NCI-H1092 (cell line): ENCODE data around the gene RHBDD3.
A peak's percentile ranks its signal among the peaks of the same experiment; 100 is the strongest.

Experiments used
- DNase-seq: peaks from one replicate; lab custom pipeline; 2025; lab: John Stamatoyannopoulos, UW

RHBDD3 gene

DNA sequence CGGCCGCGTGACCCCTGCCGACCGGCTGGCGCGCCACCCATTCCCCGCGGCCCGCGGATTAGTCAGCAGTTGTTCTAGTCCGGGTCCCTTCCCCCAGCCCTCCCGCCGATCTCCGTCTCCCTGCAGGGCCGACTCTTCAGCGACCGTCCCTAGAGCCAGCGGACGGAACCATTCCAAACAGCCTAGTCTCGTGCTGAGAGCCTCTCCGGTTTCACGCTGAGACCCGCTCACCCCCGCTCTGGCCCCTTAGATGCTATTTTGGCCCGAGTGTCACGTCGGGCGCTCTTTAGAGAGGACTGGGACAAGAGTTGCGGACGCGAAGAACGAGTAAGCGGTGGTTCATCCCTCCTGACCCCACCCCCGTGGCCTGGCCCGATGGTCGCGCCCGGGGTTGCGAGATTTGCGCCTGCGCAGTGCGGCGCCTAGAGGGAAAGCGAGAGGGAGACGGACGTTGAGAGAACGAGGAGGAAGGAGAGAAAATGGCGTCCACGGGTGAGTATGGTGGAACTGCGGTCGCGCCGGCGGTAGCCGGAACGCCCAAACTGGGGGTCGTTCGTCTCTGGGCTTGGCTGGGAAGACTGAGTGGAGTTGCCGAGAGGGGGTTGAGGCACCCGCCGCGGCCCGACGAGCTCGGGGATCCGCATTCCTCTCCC, at the start of gene RHBDD3, which contains the start of gene EWSR1:
RHBDD3 (minus strand) TSS at position 124 of the 653 bp plus-strand sequence. CDS start 2,355 bp downstream, outside the sequence.
EWSR1 (plus strand) TSS at position 411 of the 653 bp plus-strand sequence; CDS start at position 480, 69 bp downstream.
- peak; percentile 92 for DNase-seq

DNA sequence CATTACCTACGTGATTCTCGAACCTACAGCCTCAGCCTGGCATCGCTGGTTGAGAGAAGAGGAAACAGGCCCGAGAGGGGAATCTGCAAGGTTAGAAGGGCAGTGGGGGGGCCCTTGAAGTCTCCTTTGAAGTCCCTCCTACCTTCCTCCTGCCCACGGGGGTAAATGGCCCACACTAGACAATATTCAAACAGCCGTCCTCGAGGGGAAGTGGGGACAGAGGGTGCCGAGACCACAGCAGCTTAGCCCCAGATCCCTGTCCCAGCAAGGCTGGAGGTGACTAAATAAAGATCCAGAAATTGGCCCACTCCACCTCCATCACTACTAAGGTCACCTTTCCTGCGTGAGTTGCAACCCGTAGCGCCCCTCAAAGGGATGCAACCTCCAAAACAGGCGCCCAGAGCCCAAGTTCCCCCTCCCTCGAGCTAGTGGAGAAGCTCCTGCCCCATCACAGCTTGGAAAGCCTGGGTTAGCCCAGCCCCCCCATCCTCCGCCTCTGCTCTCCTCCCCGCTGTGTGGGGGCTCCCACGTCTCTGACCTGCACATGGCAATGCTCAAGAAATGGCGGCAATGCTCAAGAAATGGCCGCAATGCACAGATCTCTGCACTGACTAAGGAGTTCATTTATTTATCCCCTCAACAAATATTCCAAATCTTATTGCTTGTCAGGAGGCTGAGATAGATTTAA, 48.5 kb upstream of the RHBDD3 start:
- no peak for DNase-seq

DNA sequence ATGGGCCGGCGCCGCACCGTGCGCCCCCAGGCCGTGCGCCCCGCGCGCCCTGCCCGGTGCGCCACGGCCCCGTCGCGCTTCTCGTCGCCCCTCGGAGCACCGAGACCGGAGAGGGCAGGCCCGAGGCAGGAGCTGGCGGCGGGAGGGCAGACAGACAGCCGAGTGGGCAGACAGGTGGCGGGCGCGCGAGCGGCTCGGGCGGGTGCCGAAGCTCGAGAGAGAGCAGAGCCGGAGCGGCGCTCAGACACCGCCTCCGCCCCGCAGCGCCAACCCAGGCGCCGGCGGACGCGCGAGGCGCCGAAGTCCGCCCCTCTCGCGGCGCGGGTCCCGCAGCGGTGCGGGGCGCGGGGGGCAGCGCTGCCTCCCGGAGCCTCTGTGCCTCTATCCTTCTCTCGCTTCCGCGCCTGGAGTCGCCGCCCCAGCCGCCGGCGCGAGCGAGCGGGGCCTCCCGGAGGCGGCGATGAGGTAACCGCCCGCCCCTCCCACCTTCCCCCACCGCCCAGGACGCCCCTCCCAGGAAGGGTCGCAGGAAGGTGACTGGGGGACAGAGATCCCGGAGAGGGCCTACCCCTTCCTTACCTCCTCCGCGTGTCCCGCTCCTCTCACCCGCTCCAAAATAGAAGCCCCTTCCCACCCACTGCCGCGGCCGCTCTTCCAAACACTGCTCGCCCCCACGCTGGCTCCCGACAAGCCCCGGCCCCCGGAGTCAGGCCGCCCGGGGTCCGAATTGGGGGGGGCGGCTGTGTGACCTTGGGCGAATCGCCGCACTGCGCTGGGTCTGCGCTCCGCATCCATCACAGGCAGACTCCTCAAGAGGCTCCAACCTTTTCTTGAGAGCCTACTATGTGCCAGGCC, 47.7 kb upstream of the RHBDD3 start, which contains the start of gene RASL10A:
RASL10A (minus strand) TSS at position 412 of the 855 bp plus-strand sequence. CDS start 451 bp downstream, outside the sequence.
- DNase-seq = no peak

DNA sequence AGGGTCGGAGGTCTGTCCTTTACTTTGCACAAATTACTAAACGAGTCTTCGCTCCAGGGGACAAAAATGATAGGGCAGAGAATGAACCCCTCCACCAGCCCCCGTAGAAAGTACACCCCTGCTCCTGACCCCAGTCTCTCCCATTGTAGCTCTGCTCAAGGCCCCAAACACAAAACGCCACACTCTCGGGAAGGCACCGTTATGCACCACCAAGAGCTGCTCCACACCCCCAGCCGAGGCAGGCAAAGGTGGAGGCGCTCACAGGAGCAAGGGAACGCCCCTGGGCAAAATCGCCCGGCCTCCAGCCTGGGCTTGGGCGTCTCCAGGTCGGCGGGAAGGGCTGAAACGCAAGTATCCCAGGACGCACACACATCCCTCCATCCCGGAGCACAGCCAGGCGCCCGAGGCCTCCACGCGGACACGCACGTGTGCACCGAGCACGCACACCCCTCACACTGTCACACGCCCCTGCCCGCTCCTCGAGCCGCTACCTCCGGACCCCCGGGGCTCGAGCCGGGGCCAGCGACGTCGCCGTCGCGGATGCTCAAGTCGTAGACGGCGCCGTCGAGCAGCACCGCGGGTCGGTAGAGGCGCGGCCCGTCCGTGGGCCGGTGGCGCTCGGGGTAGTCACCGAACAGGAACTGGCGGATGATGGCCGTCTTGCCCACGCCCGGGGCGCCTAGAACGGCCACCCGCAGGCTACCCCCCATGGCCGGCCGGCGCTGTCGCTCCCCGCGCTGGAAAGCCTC, 46.9 kb upstream of the RHBDD3 start:
- no peak for DNase-seq

DNA sequence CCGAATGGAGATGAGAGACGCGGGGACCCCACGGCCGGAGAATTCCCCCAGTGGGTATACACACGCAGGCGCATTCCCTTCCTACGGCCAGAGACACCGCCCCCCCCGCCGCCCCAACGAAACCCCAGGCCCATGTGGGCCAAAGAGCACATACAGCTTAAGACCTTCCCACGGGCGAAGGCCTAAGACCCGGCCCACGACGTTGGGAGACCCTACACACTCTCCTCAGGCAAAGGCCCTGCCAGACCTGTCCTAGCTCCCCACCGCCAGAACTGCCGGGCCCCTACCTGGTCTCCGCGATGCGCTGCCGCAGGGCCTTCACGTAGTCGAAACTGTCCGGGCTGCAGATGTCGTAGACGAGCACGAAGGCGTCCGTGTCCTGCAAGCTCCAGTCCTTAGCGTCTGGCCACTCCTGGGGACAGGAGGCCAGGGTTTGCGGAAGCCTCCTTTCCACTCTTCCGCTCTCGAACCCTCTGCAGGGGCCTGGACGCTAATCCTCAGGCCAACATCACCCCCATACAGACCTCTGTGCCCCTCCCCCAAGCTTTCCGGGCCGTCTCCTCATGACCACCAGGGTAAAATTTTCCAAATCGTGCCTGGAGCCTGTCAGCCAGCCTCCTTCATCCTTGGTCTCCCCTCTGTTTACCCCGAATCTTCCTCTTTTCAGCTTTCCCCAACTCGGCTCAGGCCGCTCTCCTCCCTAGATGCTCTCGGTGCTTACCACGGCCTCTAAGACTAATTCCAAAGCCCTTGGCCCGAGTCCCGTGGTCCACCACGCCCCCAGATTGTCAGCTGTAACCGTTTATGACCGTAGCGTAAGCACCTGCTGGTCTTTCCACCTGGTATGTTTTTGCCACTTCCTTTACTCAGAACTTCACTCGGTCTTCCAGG, 46.0 kb upstream of the RHBDD3 start:
- no peak for DNase-seq

DNA sequence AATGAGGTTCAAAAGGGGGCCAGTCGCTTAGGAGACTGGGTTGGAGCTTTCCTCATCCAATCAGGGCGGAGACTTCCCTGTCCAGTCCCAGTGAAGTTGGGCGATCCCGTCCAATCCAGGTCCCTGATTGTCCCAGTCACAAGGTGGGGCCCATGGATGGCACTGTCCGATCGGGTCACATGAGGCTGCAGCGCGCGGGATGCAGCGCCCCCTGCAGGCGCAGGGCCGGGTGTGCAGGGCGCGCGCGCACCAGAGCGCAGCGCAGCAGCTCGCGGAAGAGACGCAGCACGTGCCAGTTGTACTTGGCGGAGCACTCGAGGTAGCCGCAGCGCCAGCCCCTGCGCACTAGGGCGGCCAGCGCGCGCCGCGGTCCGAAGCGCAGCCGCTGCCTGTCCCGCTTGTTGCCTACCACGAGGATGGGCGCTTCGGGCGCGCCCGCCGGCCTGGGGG, 45.4 kb upstream of the RHBDD3 start:
- no peak for DNase-seq

DNA sequence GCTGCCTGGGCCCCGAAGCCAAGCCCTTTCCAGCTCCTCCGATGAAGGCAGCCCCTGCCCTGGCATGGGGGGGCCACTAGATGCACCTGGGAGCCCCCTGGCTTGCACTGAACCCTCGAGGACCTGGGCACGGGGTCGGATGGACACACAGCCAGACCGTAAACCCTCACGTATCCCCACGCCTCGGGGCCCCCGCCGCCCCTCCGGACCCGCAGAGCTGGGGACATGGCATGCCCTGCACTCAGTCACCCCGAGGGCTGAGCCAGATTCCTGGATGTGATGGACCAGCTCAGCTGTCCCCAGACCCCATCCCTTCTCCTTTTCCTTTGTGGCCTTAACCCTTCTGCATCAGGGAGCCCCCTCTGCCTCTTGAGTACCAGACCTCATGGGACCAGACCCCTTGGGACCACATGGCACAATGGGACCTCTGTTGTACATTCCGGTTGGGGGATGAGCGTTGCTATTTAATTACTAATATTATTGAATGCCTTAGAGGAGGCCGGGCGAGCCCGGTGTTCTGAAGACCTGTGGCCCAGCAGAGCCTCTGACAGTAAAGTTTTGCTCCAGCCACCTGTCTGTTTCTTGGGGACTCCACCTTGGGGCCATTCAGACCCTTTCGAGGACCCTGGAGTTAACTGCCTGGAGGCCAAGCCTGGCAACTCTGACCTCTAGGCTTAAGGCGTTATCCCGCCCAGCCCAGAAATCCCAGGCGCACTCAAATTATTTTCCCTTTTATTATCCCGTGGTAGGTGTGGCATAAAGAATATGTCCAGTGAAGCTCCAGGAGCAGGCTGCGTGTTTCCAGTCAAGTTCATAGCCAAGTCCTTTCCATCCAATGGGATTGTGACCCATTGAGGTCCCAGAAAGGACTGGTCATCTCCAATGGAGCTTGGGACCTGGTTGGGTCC, 44.7 kb upstream of the RHBDD3 start:
- no peak for DNase-seq

DNA sequence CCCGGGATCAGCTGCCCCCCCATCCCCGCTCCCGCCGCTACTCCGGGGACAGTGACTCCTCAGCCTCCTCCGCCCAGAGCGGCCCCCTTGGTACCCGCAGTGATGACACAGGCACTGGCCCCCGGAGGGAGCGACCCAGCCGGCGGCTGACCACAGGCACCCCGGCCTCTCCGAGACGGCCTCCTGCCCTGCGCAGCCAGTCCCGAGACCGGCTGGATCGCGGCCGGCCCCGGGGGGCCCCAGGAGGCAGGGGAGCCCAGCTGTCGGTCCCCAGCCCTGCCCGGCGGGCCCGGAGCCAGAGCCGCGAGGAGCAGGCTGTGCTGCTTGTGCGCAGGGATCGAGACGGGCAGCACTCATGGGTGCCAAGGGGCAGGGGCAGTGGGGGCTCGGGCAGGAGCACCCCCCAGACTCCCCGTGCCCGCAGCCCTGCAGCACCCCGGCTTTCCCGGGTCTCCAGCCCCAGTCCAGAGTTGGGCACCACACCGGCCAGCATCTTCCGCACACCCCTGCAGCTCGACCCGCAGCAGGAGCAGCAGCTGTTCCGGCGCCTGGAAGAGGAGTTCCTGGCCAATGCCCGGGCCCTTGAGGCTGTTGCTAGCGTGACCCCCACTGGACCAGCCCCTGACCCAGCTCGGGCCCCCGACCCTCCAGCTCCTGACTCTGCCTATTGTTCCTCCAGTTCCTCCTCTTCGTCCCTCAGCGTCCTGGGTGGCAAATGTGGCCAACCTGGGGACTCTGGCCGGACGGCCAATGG, 43.9 kb upstream of the RHBDD3 start:
- DNase-seq = no peak

DNA sequence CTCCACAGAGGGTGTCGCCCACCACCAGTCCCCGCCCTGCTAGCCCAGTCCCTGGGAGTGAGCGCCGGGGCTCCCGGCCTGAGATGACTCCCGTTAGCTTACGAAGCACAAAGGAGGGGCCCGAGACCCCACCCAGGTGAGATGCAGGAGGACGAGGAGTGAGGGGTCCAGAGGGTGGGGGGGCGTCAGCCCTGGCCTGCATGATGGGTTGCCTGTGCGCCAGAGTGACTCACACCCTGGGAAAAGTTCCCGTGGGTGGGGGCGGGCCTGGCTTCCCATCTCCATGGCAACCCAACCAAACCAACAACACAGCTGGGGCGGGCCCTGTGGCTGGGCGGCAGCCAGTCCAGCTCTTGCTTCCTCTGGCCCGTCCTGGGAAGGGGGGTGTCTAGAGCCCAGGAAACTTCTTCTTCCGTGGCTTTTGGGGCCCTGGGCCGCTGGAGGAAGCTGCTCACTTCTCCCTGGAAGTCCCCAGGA, 43.1 kb upstream of the RHBDD3 start:
- DNase-seq = no peak

DNA sequence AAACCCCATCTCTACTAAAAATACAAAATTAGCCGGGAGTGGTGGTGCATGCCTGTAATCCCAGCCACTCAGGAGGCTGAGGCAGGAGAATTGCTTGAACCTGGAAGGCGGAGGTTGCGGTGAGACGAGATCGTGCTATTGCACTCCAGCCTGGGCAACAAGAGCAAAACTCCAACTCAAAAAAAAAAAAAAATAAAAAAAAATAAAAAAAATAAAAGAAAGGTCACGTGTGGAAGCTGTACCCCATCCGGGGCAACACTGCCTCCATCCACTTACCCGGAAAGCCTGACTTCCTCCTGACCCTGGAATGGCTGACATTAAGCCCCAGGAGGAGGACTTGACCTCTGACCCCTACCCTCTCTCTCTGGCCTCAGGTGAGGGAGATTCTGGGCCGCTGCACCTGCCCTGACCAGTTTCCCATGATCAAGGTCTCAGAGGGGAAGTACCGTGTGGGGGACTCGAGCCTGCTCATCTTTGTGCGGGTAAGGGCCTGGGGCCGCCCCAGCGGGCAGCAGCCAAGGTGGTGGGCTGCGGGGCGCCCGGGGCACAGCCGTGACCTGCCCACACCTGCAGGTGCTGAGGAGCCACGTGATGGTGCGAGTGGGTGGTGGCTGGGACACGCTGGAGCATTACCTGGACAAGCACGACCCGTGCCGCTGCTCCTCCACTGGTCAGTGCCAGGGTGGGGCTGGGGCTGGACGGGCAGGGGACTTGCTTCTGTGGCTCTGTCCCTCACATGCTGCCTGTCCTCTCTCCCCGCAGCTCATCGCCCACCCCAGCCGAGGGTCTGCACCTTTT, 42.5 kb upstream of the RHBDD3 start:
- DNase-seq = no peak

DNA sequence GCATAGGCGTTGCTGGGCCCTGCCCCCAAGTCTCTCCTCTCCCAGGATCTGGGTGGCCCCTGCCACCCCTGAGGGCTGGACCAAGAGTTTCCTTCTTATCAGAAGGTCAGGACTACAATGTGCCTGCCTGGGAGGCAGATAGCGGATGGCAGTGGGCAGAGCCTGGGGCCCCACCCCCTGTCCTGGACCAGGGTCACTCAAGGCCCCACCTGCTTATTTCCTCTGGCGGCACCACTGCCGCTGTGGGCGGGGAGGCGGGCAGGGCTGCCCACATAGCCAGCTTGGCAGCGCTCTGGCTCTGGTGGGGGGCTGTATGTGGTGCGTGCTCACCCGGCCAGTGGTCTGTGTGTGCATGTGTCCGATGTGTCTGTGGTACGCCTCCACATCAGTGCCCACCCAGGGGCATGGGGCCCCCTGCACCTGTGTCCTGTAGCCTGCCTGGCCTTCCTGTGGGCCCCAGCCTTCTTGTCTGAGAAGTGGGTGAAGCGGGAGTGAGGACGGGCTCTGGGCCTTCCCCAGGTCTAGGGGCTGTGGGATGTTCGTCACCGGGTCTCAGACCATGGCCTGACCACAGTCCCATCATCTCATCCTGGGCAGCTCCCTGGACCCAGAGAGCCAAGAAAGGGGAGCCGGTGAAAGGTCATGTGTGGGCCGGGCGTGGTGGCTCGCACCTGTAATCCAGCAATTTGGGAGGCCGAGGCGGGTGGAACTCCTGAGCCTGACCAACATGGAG, 41.7 kb upstream of the RHBDD3 start:
- no peak for DNase-seq

DNA sequence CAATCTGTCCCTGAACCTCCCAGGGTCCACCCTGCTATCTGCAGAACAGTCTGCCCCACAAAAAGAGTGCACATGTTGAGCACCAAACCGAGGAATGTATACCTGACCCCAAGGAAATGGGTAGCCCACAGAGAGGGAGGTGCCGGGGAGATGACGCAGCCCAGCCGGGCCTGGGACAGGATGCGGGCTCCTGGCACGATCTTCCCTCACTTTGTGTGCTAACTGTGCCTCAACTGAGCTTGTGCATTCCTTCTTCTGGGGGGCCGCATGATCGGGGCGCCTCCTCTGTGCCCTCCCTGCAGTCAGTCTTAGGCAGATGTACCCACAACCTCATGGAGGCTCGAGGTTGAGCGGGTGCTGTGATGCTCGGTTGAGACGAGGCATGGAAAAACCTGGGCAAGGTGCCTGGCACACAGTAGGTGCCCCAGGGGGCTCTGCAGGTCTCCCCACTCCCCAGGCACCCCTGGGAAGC, 41.0 kb upstream of the RHBDD3 start:
- DNase-seq = no peak

DNA sequence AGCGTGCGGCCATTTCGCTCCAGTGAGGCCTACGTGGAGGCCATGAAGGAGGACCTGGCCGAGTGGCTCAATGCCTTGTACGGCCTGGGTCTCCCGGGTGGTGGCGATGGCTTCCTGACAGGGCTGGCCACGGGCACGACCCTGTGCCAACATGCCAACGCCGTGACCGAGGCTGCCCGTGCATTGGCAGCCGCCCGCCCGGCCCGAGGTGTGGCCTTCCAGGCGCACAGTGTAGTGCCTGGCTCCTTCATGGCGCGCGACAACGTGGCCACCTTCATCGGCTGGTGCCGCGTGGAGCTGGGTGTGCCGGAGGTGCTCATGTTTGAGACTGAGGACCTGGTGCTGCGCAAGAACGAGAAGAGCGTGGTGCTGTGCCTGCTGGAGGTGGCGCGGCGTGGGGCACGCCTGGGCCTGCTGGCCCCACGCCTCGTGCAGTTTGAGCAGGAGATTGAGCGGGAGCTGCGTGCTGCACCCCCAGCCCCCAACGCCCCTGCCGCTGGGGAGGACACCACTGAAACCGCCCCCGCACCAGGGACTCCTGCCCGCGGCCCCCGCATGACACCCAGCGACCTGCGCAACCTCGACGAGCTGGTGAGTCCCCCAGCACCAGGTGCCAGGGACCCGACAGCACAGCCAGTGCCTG, 40.5 kb upstream of the RHBDD3 start:
- no peak for DNase-seq

DNA sequence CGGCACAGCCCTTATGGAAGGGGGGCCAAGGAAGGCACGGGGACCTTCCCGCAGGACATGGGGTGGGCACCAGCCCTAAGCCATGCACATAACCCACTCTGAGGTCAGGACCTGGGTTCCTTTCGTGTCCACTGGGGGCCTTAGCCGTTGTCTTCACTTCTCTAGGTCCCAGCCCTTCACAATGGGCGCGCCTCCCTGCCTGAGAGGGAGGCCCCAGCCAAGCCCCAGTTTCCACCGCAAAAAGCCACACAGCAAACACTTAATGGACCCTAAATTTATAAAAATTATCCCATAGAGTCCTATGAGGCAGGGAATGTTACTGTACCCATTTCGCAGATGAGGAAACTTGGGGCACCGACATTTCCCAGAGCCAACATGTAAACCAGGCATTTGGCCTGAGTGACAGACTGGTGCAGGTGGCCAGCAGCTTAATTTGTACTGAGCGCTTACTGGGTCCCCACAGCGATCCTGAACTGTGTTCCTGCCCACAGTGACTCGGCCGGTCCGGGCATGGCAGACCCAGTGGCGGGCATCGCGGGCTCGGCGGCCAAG, 39.9 kb upstream of the RHBDD3 start:
- DNase-seq = no peak

DNA sequence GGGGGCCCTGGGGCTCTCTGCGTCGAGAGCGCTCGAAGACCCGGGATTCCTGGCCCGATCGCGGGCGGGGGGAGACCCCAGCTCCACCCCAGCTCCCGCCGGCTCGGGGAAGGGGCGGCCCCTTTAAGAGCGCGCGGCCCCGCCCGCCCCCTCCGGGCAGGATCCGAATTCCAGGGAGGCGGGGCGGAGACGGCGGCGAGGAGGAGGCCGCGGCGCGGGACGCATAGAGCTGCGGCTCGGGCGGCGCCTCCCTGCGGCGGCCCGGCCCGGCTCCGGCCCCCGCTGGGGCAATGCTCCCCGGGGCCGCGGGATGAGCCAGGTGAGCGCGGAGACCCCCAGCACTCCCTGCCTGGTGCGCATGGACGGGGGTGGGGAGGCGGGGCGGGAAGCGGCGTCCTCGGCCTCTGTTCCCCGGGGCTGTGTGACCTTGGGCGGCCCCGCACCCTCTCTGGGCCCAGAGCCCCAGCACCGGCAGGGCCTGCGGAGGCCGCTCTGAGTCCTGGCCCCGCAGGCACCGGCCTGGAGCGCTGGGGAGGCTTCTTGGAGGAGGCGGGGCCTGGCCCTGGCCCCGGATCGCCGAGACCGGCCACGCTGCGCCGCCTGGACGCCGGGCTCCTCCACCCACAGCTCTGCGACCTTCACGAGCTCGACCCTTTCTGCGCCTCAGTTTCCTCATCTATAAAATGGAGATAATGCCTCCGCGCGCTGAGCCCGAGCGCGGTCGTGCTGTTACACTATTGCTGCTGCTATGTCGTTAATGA, 39.2 kb upstream of the RHBDD3 start:
- DNase-seq = no peak
